GM12878 (cell line): ENCODE measurements around the gene GJB4. TPM values are rescaled to one million over a fixed set of nuclear protein-coding genes. Genes with fewer than 3 reads are reported as not detected.

Experiments
- ATAC-seq: fragments of 200-7000 bp; cut with Tn5 transposase; 3 replicates; pipeline ENCODE4 v1.9.1; 2020; ENCODE audit warnings: mild to moderate bottlenecking, moderate library complexity
- BruUV-seq: library from RNA; stranded (reverse); fragments of 400-500 nt; replicated peaks from 2 replicates; lab custom pipeline; 2021; lab: Mats Ljungman, UMichigan
- CTCF ChIA-PET: fragments of 300-600 bp; sonication (Branson Sonifier 250); formaldehyde crosslinking; extraction: SDS; loops from one replicate; lab custom pipeline; 2021; ENCODE audit warnings: inconsistent platforms; lab: Yijun Ruan, JAX
- POLR2A ChIA-PET: fragments of 350-600 bp; formaldehyde crosslinking; extraction: SDS; loops from one replicate; lab custom pipeline; 2021; ENCODE audit warnings: inconsistent platforms; lab: Charles Lee
- RAD21 ChIA-PET: fragments of 300-600 bp; sonication (Branson Sonifier 250); formaldehyde crosslinking; loops from one replicate; lab custom pipeline; 2023; ENCODE audit warnings: antibody characterized with exemption; ENCODE audit not compliant: unreplicated experiment; lab: Charles Lee
- SMC1A ChIA-PET: fragments of 300-600 bp; sonication (Branson Sonifier 250); formaldehyde crosslinking; loops from one replicate; lab custom pipeline; 2023; ENCODE audit not compliant: unreplicated experiment, uncharacterized antibody; lab: Charles Lee
- DNase-seq: peaks from one replicate; pipeline ENCODE4 v3.0.0-alpha.2; 2011; ENCODE audit warnings: low read depth, low spot score
- FAIRE-seq: peaks from 3 replicates; lab custom pipeline; 2011; peaks lifted over from hg19 to GRCh38; lab: Jason Lieb, UNC
- H2AFZ ChIP-seq: 2 replicates; pipeline ENCODE4 v1.6.0; 2011; ENCODE audit warnings: low read depth, low read length, control low read depth; ENCODE audit not compliant: control insufficient read depth
- H3K27ac ChIP-seq: 2 replicates; pipeline ENCODE4 v1.5.1; 2011; ENCODE audit warnings: control low read depth; ENCODE audit not compliant: control insufficient read depth, insufficient read depth
- H3K27me3 ChIP-seq, 2 experiments: replicated peaks in 1 of 2; 2 replicates each; pipeline versions ENCODE4 v1.6.0 to v1.6.1; 2011; ENCODE audit warnings: low read length in 1 of 2; ENCODE audit not compliant: control insufficient read depth in 2 of 2, insufficient read depth in 2 of 2
- H3K36me3 ChIP-seq, 2 experiments: 2 replicates each; pipeline ENCODE4 v1.5.1; 2011; ENCODE audit warnings: low read length in 1 of 2; ENCODE audit not compliant: control insufficient read depth in 2 of 2, insufficient read depth in 2 of 2
- H3K4me1 ChIP-seq: 2 replicates; pipeline ENCODE4 v1.6.1; 2011; ENCODE audit warnings: mild to moderate bottlenecking, low read length, moderate library complexity, mixed read lengths; ENCODE audit not compliant: control insufficient read depth, insufficient read depth
- H3K4me2 ChIP-seq: 2 replicates; pipeline ENCODE4 v1.6.0; 2011; ENCODE audit warnings: control low read depth; ENCODE audit not compliant: control insufficient read depth, insufficient read depth
- H3K4me3 ChIP-seq: fragments of 200-600 bp; sonication (generic); 2 replicates; pipeline ENCODE4 v1.5.1; 2016
- H3K79me2 ChIP-seq: 2 replicates; pipeline ENCODE4 v1.6.0; 2011; ENCODE audit warnings: low read length; ENCODE audit not compliant: control insufficient read depth, insufficient read depth
- H3K9ac ChIP-seq: 2 replicates; pipeline ENCODE4 v1.8.0; 2011; ENCODE audit warnings: low read length, control low read depth, mixed read lengths; ENCODE audit not compliant: control insufficient read depth, insufficient read depth
- H3K9me3 ChIP-seq: replicated peaks from 3 replicates; pipeline ENCODE4 v1.5.1; 2011; ENCODE audit warnings: mild to moderate bottlenecking, low read length; ENCODE audit not compliant: control insufficient read depth, insufficient read depth
- H4K20me1 ChIP-seq: 2 replicates; pipeline ENCODE4 v1.6.0; 2011; ENCODE audit not compliant: control insufficient read depth, insufficient read depth
- BHLHE40 ChIP-seq, 2 experiments: fragments of 450-650 bp in 1 of 2; IDR thresholded peaks; 2 replicates each; pipeline ENCODE4 v1.6.1; 2011 to 2017; ENCODE audit warnings: low read depth in 2 of 2, borderline replicate concordance in 1 of 2, improper control_type of control experiment in 1 of 2, low read length in 1 of 2, mild to moderate bottlenecking in 1 of 2
- BRCA1 ChIP-seq: IDR thresholded peaks from 2 replicates; pipeline ENCODE4 v1.6.1; 2011; ENCODE audit warnings: low read depth, low read length, improper control_type of control experiment
- CHD1 ChIP-seq: IDR thresholded peaks from 2 replicates; pipeline ENCODE4 v1.6.1; 2012; ENCODE audit warnings: low read depth, low read length, improper control_type of control experiment
- EGR1 ChIP-seq, 2 experiments: IDR thresholded peaks; 1 replicate in 1 of 2; 2 replicates in 1 of 2; pipeline ENCODE4 v1.6.1; 2011 to 2012; ENCODE audit warnings: low read depth in 2 of 2, low read length in 2 of 2, borderline replicate concordance in 1 of 2, mild to moderate bottlenecking in 1 of 2, moderate library complexity in 1 of 2
- ETV6 ChIP-seq, 2 experiments: fragments of 450-650 bp in 1 of 2; IDR thresholded peaks in 1 of 2; conservative IDR thresholded peaks in 1 of 2; 2 replicates each; pipeline ENCODE4 v1.6.1; 2014; ENCODE audit warnings: antibody characterized with exemption in 1 of 2, borderline replicate concordance in 1 of 2, low read depth in 1 of 2, mild to moderate bottlenecking in 1 of 2, moderate library complexity in 1 of 2
- HCFC1 ChIP-seq: fragments of 150-350 bp; IDR thresholded peaks from 2 replicates; pipeline ENCODE4 v1.6.1; 2014; ENCODE audit warnings: low read length
- HDGF ChIP-seq: fragments of 450-650 bp; IDR thresholded peaks from 2 replicates; pipeline ENCODE4 v1.6.1; 2016; ENCODE audit warnings: antibody characterized with exemption
- IKZF1 ChIP-seq: fragments of 450-650 bp; conservative IDR thresholded peaks from 2 replicates; pipeline ENCODE4 v1.6.1; 2017; ENCODE audit warnings: antibody characterized with exemption, mild to moderate bottlenecking
- IKZF2 ChIP-seq, 2 experiments: fragments of 450-650 bp; IDR thresholded peaks; 2 replicates each; pipeline ENCODE4 v1.6.1; 2017; ENCODE audit warnings: mild to moderate bottlenecking in 2 of 2, moderate library complexity in 2 of 2
- KAT2A ChIP-seq: conservative IDR thresholded peaks from 2 replicates; pipeline ENCODE4 v1.6.1; 2011; ENCODE audit warnings: low read depth, low read length; ENCODE audit not compliant: control insufficient read depth
- NFXL1 ChIP-seq: fragments of 450-650 bp; IDR thresholded peaks from 2 replicates; pipeline ENCODE4 v1.6.1; 2017; ENCODE audit warnings: antibody characterized with exemption, mild to moderate bottlenecking, borderline replicate concordance
- NFYA ChIP-seq: IDR thresholded peaks from 2 replicates; pipeline ENCODE4 v1.6.1; 2011; ENCODE audit warnings: low read depth, mild to moderate bottlenecking, low read length, improper control_type of control experiment, borderline replicate concordance
- PAX5 ChIP-seq: IDR thresholded peaks from 2 replicates; pipeline ENCODE4 v1.6.1; 2011; ENCODE audit warnings: low read depth, low read length, borderline replicate concordance
- PKNOX1 ChIP-seq: fragments of 450-650 bp; IDR thresholded peaks from 2 replicates; pipeline ENCODE4 v1.6.1; 2016; ENCODE audit warnings: mild to moderate bottlenecking
- POU2F2 ChIP-seq: IDR thresholded peaks from 3 replicates; pipeline ENCODE4 v1.6.1; 2011; ENCODE audit warnings: low read depth, mild to moderate bottlenecking, low read length, borderline replicate concordance
- SREBF1 ChIP-seq: IDR thresholded peaks from 2 replicates; pipeline ENCODE4 v1.6.1; 2012; ENCODE audit warnings: mild to moderate bottlenecking, low read length
- TCF12 ChIP-seq: IDR thresholded peaks from 2 replicates; pipeline ENCODE4 v1.6.1; 2011; ENCODE audit warnings: low read depth, mild to moderate bottlenecking, low read length
- ZZZ3 ChIP-seq: IDR thresholded peaks from 2 replicates; pipeline ENCODE4 v1.6.1; 2011; ENCODE audit warnings: low read depth; ENCODE audit not compliant: control insufficient read depth, insufficient read length
- WGBS: methylation state at CpG from one replicate; pipeline ENCODE4 v1.1.6; 2016; ENCODE audit warnings: low lambda C conversion rate; ENCODE audit not compliant: insufficient replicate concordance, insufficient coverage; ENCODE audit errors: missing lambda C conversion rate; 5-methylcytosine and 5-hydroxymethylcytosine counted together
- in situ Hi-C: fragments of 300-500 bp; cut with MboI; formaldehyde crosslinking; loops from 9 replicates; pipeline ENCODE4 v1.14.3; 2018; ENCODE audit warnings: mixed read lengths
- intact Hi-C: fragments of 100-400 bp; cut with micrococcal nuclease; formaldehyde crosslinking; loops from one replicate; pipeline ENCODE4 v1.14.2; 2022; ENCODE audit not compliant: unreplicated experiment
- polyA plus RNA-seq, 11 experiments: library from polyadenylated mRNA; depleted of rRNA in 4 of 11; unstranded in 6 of 11; stranded (reverse) in 5 of 11; fragments of >200 nt; fragmentation: Nextera tagmentation in 4 of 11; fragmentation: Illumina TruSeq in 1 of 11; extraction: Ambion mirVana in 4 of 11; extraction: Trizol in 1 of 11; gene quantifications; 1 replicate in 1 of 11; 2 replicates in 10 of 11; pipeline versions ENCODE4 v1.2.1 to v1.2.3, GENCODE V29; 2011 to 2016; ENCODE audit warnings: inconsistent platforms in 2 of 11, missing spikeins in 2 of 11, low read depth in 1 of 11
- total RNA-seq, 4 experiments: library from RNA; depleted of rRNA in 3 of 4; stranded (reverse); fragments of >200 nt in 3 of 4; fragmentation: Illumina TruSeq in 1 of 4; extraction: Trizol in 1 of 4; gene quantifications; 2 replicates each; pipeline versions ENCODE4 v1.2.1 to v1.2.3, GENCODE V29; 2013 to 2021
- TF ChIP-seq, protein P1 (sequence below): fragments of 450-650 bp; IDR thresholded peaks from 2 replicates; pipeline ENCODE4 v1.6.1; 2017; ENCODE audit warnings: borderline replicate concordance
- TF ChIP-seq, protein P2 (sequence below): fragments of 150-350 bp; IDR thresholded peaks from 2 replicates; pipeline ENCODE4 v1.6.1; 2016; ENCODE audit warnings: low read depth, low read length

GJB4 gene
- total and polyA plus RNA-seq, 10 of the 15 experiments (the other 5 are each of a cell fraction or from before 2014, with no cell fraction given): not detected

- Histone ChIP-seq H3K27me3 (no peaks in the 10 kb centered on the region), H3K4me3 (no peak overlapping the region), H2AFZ (no peak overlapping the region), H3K4me1 (peaks cover 27% of the 10 kb centered on the region), H3K4me2 (0 out of 2 replicates have a peak overlapping the region, but pooled peaks have one; percentile 30), H3K79me2 (no peaks in the 10 kb centered on the region), H3K9me3 (no peaks in the 10 kb centered on the region), H3K27ac (no peak overlapping the region), H3K9ac (no peak overlapping the region), H4K20me1 (no peaks in the 10 kb centered on the region), H3K36me3 (no peaks in the 10 kb centered on the region)
- ChIA-PET POLR2A (no interaction called here), SMC1A (interaction anchor here (1.2 to 1.4 kb wide), 3 partner anchors 10 to 60 kb away, joined by 3 to 5 read pairs (median 5); no protein-coding TSS in a partner anchor), RAD21 (interaction anchor here (1.1 kb wide), 1 partner anchor 11 kb away, joined by 3 read pairs; no protein-coding TSS in a partner anchor), CTCF (interaction anchor here (0.5 to 0.8 kb wide), 2 partner anchors 63 to 504 kb away, joined by 3 read pairs; partner anchors contain the start of gene SMIM12)
- 19% methylated on average over 6 of the region's 6 CpGs for WGBS
- peak; percentile 27 for DNase-seq
- intact Hi-C loops: no loop called here
- peak; percentile 23 for FAIRE-seq
- ATAC-seq: peak; percentile 73
- no TSS peak for BruUV-seq
- in situ Hi-C loops: no loop called here
- TF ChIP-seq HCFC1 (no peak), PAX5 (peak; percentile 34; the same call in 1 of the 2 replicates), KAT2A (no peak), SREBF1 (no peak), NFXL1 (no peak), BRCA1 (no peak), POU2F2 (peak; percentile 85; the same call in 2 of the 3 replicates), EGR1 (IDR thresholded peaks at IDR 0.05; ENCODE audit: borderline replicate concordance in 1 of 2, low read depth in 2 of 2, low read length in 2 of 2) (no peak), PKNOX1 (peak; percentile 20; the same call in 1 of the 2 replicates), HDGF (no peak), TCF12 (no peak), ZZZ3 (no peak), NFYA (no peak), CHD1 (no peak), ETV6 (conservative IDR thresholded peaks at IDR 0.05 in 1 of 2, IDR thresholded peaks at IDR 0.05 in 1 of 2; ENCODE audit: borderline replicate concordance in 1 of 2, low read depth in 1 of 2) (no peak), BHLHE40 (IDR thresholded peaks at IDR 0.05; ENCODE audit: borderline replicate concordance in 1 of 2, low read depth in 2 of 2, low read length in 1 of 2) (peak; percentile 60 to 72), IKZF2 (IDR thresholded peaks at IDR 0.05) (no peak), IKZF1 (no peak)
- TF ChIP-seq, protein P1, sequence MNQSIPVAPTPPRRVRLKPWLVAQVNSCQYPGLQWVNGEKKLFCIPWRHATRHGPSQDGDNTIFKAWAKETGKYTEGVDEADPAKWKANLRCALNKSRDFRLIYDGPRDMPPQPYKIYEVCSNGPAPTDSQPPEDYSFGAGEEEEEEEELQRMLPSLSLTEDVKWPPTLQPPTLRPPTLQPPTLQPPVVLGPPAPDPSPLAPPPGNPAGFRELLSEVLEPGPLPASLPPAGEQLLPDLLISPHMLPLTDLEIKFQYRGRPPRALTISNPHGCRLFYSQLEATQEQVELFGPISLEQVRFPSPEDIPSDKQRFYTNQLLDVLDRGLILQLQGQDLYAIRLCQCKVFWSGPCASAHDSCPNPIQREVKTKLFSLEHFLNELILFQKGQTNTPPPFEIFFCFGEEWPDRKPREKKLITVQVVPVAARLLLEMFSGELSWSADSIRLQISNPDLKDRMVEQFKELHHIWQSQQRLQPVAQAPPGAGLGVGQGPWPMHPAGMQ: no peak
- TF ChIP-seq, protein P2, sequence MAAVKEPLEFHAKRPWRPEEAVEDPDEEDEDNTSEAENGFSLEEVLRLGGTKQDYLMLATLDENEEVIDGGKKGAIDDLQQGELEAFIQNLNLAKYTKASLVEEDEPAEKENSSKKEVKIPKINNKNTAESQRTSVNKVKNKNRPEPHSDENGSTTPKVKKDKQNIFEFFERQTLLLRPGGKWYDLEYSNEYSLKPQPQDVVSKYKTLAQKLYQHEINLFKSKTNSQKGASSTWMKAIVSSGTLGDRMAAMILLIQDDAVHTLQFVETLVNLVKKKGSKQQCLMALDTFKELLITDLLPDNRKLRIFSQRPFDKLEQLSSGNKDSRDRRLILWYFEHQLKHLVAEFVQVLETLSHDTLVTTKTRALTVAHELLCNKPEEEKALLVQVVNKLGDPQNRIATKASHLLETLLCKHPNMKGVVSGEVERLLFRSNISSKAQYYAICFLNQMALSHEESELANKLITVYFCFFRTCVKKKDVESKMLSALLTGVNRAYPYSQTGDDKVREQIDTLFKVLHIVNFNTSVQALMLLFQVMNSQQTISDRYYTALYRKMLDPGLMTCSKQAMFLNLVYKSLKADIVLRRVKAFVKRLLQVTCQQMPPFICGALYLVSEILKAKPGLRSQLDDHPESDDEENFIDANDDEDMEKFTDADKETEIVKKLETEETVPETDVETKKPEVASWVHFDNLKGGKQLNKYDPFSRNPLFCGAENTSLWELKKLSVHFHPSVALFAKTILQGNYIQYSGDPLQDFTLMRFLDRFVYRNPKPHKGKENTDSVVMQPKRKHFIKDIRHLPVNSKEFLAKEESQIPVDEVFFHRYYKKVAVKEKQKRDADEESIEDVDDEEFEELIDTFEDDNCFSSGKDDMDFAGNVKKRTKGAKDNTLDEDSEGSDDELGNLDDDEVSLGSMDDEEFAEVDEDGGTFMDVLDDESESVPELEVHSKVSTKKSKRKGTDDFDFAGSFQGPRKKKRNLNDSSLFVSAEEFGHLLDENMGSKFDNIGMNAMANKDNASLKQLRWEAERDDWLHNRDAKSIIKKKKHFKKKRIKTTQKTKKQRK: no peak
These were observed 37.5 kb downstream of the GJB4 start for GRCh38 chr1:34796990-34797389.
